ENCODE results near the gene HIPK3. TPM values are rescaled to one million over a fixed set of nuclear protein-coding genes. Genes with fewer than 3 reads are reported as not detected.

Gene HIPK3
- total RNA-seq, 1 experiment from 2014 or later = 64.8 TPM

DNA sequence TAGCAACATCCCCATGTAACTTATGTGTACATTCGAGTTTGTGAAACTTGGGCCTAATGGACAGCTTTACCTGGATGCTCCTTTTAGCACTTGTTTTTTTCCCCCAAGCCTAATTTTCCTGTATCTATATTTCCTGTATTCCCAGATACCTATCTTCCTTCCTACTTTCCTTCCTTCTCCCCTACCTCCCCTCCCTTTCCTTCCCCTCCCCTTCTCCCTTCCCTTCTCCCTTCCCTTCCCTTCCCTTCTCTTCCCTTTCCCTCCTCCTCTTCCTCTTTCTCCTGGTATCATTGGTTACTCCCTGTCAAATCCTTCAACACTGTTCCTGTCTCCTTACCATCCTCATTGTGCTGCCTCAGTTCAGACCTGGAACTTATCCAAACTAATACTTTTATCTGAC is 111.8 kb downstream of the HIPK3 start:
- Histone ChIP-seq H3K9me3 (ENCODE audit: insufficient read depth, low read depth) (no peaks in the 10 kb centered on the region), H3K4me2 (no peak overlapping the region), H3K27me3 (ENCODE audit: insufficient read depth, low read depth) (no peaks in the 10 kb centered on the region), H3K27ac (no peak overlapping the region), H3K79me2 (ENCODE audit: low read depth) (no peaks in the 10 kb centered on the region), H3K36me3 (ENCODE audit: low read depth) (no peaks in the 10 kb centered on the region), H2AFZ (no peak overlapping the region), H3K4me1 (replicated peaks; ENCODE audit: insufficient read depth) (peaks cover 35% of the 10 kb centered on the region), H4K20me1 (ENCODE audit: insufficient read depth) (no peaks in the 10 kb centered on the region), H3K9me2 (ENCODE audit: insufficient read depth) (no peaks in the 10 kb centered on the region), H3K4me3 (no peak overlapping the region), H3F3A (ENCODE audit: insufficient read depth, low read depth) (peaks cover 19% of the 10 kb centered on the region)
- TF ChIP-seq CTCF (conservative IDR thresholded peaks at IDR 0.05) = no peak
- no peak for TF ChIP-seq EZH2 (IDR thresholded peaks at IDR 0.05; ENCODE audit: low read depth)
- peak in 1 of 2 experiments; percentile 18 for DNase-seq
- intact Hi-C loops (cut with micrococcal nuclease; ENCODE audit: unreplicated experiment) = no loop called here
- ChIA-PET POLR2A (ENCODE audit: unreplicated experiment) (interaction anchor here (0.7 kb wide), 1 partner anchor 293 kb away, joined by 4 read pairs; no protein-coding TSS in a partner anchor), CTCF (no interaction called here)
- no TSS peak for BruUV-seq (replicated peaks)

GRCh38 chr11:33373636-33374035 is 116.5 kb downstream of the HIPK3 start:
- CTCF ChIA-PET = interaction anchor here (0.6 kb wide), 1 partner anchor 294 kb away, joined by 3 read pairs; no protein-coding TSS in a partner anchor

DNA sequence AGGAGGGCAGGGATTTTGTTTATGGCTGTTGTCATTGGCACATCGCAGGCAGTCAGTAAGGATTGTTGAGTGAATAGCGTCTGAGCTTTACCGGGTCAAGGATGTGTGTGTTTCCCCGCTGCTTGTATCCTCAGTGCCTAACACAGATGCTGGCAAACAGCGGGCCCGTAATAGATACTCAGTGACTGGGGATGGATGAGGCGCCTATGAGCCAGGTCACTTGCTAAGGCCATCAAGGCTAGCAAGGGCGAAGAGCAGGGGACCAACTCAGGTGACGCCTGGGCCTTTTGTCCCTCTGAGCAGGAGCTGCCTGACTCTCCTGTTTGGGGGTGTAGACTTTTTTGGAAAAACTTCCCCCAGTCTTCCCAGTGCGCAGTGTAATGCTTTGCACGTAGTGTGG is 118.1 kb downstream of the HIPK3 start:
- no peaks in the 10 kb centered on the region for H4K20me1 ChIP-seq (ENCODE audit: insufficient read depth)
- DNase-seq = peak in 1 of 2 experiments; percentile 5
- H3K4me2 ChIP-seq = peak overlapping the region; percentile 83
- H3K9me3 ChIP-seq (ENCODE audit: insufficient read depth, low read depth) = no peaks in the 10 kb centered on the region
- POLR2A ChIA-PET (ENCODE audit: unreplicated experiment) = no interaction called here
- no peaks in the 10 kb centered on the region for H3K36me3 ChIP-seq (ENCODE audit: low read depth)
- TF ChIP-seq CTCF (conservative IDR thresholded peaks at IDR 0.05) (no peak), EZH2 (IDR thresholded peaks at IDR 0.05; ENCODE audit: low read depth) (no peak)
- no peak overlapping the region for H3K27ac ChIP-seq
- H3K27me3 ChIP-seq (ENCODE audit: insufficient read depth, low read depth) = no peaks in the 10 kb centered on the region
- no peaks in the 10 kb centered on the region for H3K9me2 ChIP-seq (ENCODE audit: insufficient read depth)
- intact Hi-C loops (cut with micrococcal nuclease; ENCODE audit: unreplicated experiment) = no loop called here
- H3K79me2 ChIP-seq (ENCODE audit: low read depth) = 0 out of 2 replicates have a peak, but pooled peaks cover 8% of the 10 kb centered on the region
- peak overlapping the region; percentile 61; the same call in 1 of the 2 replicates for H3K4me3 ChIP-seq
- BruUV-seq (replicated peaks) = no TSS peak
- H3F3A ChIP-seq (ENCODE audit: insufficient read depth, low read depth) = peaks cover 28% of the 10 kb centered on the region
- CTCF ChIA-PET = interaction anchor here (0.7 kb wide), 1 partner anchor 460 kb away, joined by 5 read pairs; no protein-coding TSS in a partner anchor
- H2AFZ ChIP-seq = peak overlapping the region; percentile 79; the same call in 1 of the 2 replicates
- H3K4me1 ChIP-seq (replicated peaks; ENCODE audit: insufficient read depth) = peaks cover 52% of the 10 kb centered on the region

More at GRCh38 chr11:33373636-33374035, 116.5 kb downstream of the HIPK3 start:
- Histone ChIP-seq H4K20me1 (ENCODE audit: insufficient read depth) (no peaks in the 10 kb centered on the region), H3K4me2 (no peak overlapping the region), H2AFZ (no peak overlapping the region), H3F3A (ENCODE audit: insufficient read depth, low read depth) (peaks cover 28% of the 10 kb centered on the region), H3K27ac (0 out of 2 replicates have a peak overlapping the region, but pooled peaks have one; percentile 81), H3K9me2 (ENCODE audit: insufficient read depth) (no peaks in the 10 kb centered on the region), H3K4me3 (no peak overlapping the region), H3K4me1 (replicated peaks; ENCODE audit: insufficient read depth) (peaks cover 54% of the 10 kb centered on the region), H3K9me3 (ENCODE audit: insufficient read depth, low read depth) (no peaks in the 10 kb centered on the region), H3K79me2 (ENCODE audit: low read depth) (0 out of 2 replicates have a peak, but pooled peaks cover 8% of the 10 kb centered on the region), H3K36me3 (ENCODE audit: low read depth) (no peaks in the 10 kb centered on the region), H3K27me3 (ENCODE audit: insufficient read depth, low read depth) (no peaks in the 10 kb centered on the region)
- DNase-seq = no peak
- POLR2A ChIA-PET (ENCODE audit: unreplicated experiment) = no interaction called here
- TF ChIP-seq CTCF (conservative IDR thresholded peaks at IDR 0.05) (no peak), EZH2 (IDR thresholded peaks at IDR 0.05; ENCODE audit: low read depth) (no peak)
- intact Hi-C loops (cut with micrococcal nuclease; ENCODE audit: unreplicated experiment) = loop anchor here (5.0 kb wide), 2 partner anchors 169 to 259 kb away; no protein-coding TSS in a partner anchor
- BruUV-seq (replicated peaks) = no TSS peak
